ENCODE data around the gene DNAJB6.

GRCh38 chr7:157310676-157311185 lies 26.1 kb upstream of the DNAJB6 start:
- no peak for TF ChIP-seq CTCF (IDR thresholded peaks at IDR 0.05; ENCODE audit: borderline replicate concordance, extremely low read depth, low read length, poor library complexity, severe bottlenecking)
- no peak for TF ChIP-seq EZH2 (IDR thresholded peaks at IDR 0.05; ENCODE audit: borderline replicate concordance, low read depth, low read length, severe bottlenecking)
